PC-3 (cell line): ENCODE measurements around the gene ABCB7.

Source experiments
- EZH2 ChIP-seq: fragments of 300-600 bp; sonication (generic); IDR thresholded peaks from one replicate; pipeline ENCODE4 v1.6.1; 2017; ENCODE audit warnings: antibody characterized with exemption, mild to moderate bottlenecking, low read length; ENCODE audit not compliant: unreplicated experiment
- EZH2phosphoT487 ChIP-seq: fragments of 300-600 bp; sonication (generic); IDR thresholded peaks from 2 replicates; pipeline ENCODE4 v1.6.1; 2018; ENCODE audit warnings: mild to moderate bottlenecking, antibody characterized with exemption, low read length, borderline replicate concordance
- TF ChIP-seq, protein P1 (sequence below): fragments of 300-600 bp; sonication (generic); conservative IDR thresholded peaks from 2 replicates; pipeline ENCODE4 v1.5.1; 2017; ENCODE audit warnings: antibody characterized with exemption, low read depth, mild to moderate bottlenecking, low read length

DNA sequence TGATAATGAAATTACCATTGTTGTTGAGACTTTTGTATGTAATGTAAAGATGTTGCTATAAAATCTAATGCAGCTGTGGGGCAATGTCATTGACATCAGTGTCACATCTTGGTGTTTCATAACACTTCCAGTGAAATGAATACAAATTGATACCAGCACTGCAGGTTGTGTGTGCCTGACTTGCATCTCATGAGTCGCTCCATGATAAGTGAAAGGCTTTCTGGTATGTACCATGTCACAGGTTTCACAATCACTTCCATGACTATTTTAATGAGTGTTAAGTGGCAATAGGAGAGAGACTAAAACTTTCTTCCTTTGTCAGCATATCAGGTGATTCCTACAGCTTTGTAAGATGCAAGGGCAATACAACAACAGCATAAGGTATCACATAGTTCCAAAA lies 94.4 kb downstream of the ABCB7 start:
- TF ChIP-seq, protein P1, sequence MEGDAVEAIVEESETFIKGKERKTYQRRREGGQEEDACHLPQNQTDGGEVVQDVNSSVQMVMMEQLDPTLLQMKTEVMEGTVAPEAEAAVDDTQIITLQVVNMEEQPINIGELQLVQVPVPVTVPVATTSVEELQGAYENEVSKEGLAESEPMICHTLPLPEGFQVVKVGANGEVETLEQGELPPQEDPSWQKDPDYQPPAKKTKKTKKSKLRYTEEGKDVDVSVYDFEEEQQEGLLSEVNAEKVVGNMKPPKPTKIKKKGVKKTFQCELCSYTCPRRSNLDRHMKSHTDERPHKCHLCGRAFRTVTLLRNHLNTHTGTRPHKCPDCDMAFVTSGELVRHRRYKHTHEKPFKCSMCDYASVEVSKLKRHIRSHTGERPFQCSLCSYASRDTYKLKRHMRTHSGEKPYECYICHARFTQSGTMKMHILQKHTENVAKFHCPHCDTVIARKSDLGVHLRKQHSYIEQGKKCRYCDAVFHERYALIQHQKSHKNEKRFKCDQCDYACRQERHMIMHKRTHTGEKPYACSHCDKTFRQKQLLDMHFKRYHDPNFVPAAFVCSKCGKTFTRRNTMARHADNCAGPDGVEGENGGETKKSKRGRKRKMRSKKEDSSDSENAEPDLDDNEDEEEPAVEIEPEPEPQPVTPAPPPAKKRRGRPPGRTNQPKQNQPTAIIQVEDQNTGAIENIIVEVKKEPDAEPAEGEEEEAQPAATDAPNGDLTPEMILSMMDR, result no peak
- no peak for TF ChIP-seq EZH2
- TF ChIP-seq EZH2phosphoT487, result no peak
